ENCODE data around the gene NEXMIF.
"Not testable (repeated sequence)": the region's sequence is repeated elsewhere in the genome, so short reads cannot be mapped to it uniquely, and the experiment has no call there.

Gene NEXMIF

DNA sequence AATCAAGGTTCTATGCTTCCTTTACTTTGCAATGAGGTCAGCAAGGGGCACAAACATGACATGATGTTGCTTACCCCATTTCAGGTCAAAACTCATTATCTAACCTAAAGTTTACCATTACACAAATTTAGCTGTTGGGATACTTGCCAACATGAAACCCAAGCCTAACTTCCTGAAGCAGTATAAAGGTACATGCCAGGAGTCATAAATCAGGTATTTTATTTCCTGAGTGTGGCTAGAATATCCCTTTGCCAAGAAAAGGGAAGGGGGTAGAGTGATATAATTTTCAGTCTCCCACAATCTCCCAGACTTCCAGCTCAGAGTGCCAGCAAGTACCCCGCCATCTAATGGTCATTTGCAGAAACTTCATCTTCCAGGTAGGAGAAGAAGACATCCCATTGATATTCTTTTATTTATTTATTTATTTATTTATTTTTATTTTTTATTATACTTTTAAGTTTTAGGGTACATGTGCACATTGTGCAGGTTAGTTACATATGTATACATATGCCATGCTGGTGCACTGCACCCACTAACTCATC is 136.6 kb downstream of the NEXMIF start:
- Histone ChIP-seq H3K4me3 (ENCODE audit: low read length) (no peak overlapping the region), H3K27ac (ENCODE audit: low read depth, low read length) (no peak overlapping the region), H3K9me3 (ENCODE audit: insufficient read depth, low read depth, low read length) (no peaks in the 10 kb centered on the region), H3K36me3 (ENCODE audit: insufficient read depth, low read length) (no peaks in the 10 kb centered on the region), H3K9ac (ENCODE audit: low read depth, low read length) (no peak overlapping the region), H3K4me1 (ENCODE audit: insufficient read depth, low read length) (no peaks in the 10 kb centered on the region), H3K27me3 (ENCODE audit: insufficient read depth, low read length) (no peaks in the 10 kb centered on the region)
- WGBS = no CpG with 5 or more reads among the region's 1 CpG

DNA sequence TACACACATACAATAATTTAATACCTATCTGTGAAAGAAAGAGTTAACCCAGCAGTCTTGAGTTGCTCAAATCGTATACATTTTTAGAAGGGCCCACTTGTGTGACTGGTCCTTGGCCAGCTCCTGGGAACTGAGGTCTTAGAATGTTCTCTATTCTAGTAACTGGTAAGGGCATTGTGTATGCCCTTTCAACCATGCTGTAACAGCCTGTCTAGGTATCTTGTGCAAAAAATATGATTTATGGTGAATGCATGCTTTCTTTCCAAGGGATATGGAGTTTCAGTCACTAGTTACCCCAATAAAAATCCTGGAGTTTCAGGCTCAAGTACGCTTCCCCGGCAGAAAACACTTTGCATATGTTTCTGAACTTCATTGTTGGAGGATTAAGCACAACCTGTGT is 140.6 kb downstream of the NEXMIF start:
- Histone ChIP-seq H3K4me3 (ENCODE audit: low read length) (no peak overlapping the region), H3K4me1 (ENCODE audit: insufficient read depth, low read length) (no peaks in the 10 kb centered on the region), H3K27ac (ENCODE audit: low read depth, low read length) (no peak overlapping the region), H3K9ac (ENCODE audit: low read depth, low read length) (no peak overlapping the region), H3K27me3 (ENCODE audit: insufficient read depth, low read length) (no peaks in the 10 kb centered on the region), H3K9me3 (ENCODE audit: insufficient read depth, low read depth, low read length) (no peaks in the 10 kb centered on the region), H3K36me3 (ENCODE audit: insufficient read depth, low read length) (no peaks in the 10 kb centered on the region)
- 93% methylated on average over 3 of the region's 3 CpGs for WGBS

GRCh38 chrX:74781507-74782034 is 143.7 kb downstream of the NEXMIF start:
- no peaks in the 10 kb centered on the region for H3K27me3 ChIP-seq (ENCODE audit: insufficient read depth, low read length)
- H3K9ac ChIP-seq (ENCODE audit: low read depth, low read length) = no peak overlapping the region
- H3K36me3 ChIP-seq (ENCODE audit: insufficient read depth, low read length) = no peaks in the 10 kb centered on the region
- H3K4me1 ChIP-seq (ENCODE audit: insufficient read depth, low read length) = no peaks in the 10 kb centered on the region
- H3K9me3 ChIP-seq (ENCODE audit: insufficient read depth, low read depth, low read length) = no peaks in the 10 kb centered on the region
- 88% methylated on average over 1 of the region's 1 CpG for WGBS
- no peak overlapping the region for H3K27ac ChIP-seq (ENCODE audit: low read depth, low read length)
- H3K4me3 ChIP-seq (ENCODE audit: low read length) = no peak overlapping the region

GRCh38 chrX:74779175-74779574 is 146.1 kb downstream of the NEXMIF start:
- WGBS = 92% methylated on average over 2 of the region's 3 CpGs

GRCh38 chrX:74774988-74775387 is 150.3 kb downstream of the NEXMIF start:
- Histone ChIP-seq H3K36me3 (ENCODE audit: insufficient read depth, low read length) (no peaks in the 10 kb centered on the region), H3K27ac (ENCODE audit: low read depth, low read length) (no peak overlapping the region), H3K9me3 (ENCODE audit: insufficient read depth, low read depth, low read length) (no peaks in the 10 kb centered on the region), H3K4me3 (ENCODE audit: low read length) (no peak overlapping the region), H3K4me1 (ENCODE audit: insufficient read depth, low read length) (no peaks in the 10 kb centered on the region), H3K9ac (ENCODE audit: low read depth, low read length) (no peak overlapping the region), H3K27me3 (ENCODE audit: insufficient read depth, low read length) (no peaks in the 10 kb centered on the region)
- WGBS = 92% methylated on average over 1 of the region's 1 CpG

More at GRCh38 chrX:74779175-74779574, 146.1 kb downstream of the NEXMIF start:
- H3K4me3 ChIP-seq (ENCODE audit: low read length) = no peak overlapping the region
- no peaks in the 10 kb centered on the region for H3K27me3 ChIP-seq (ENCODE audit: insufficient read depth, low read length)
- no peak overlapping the region for H3K9ac ChIP-seq (ENCODE audit: low read depth, low read length)
- no peak overlapping the region for H3K27ac ChIP-seq (ENCODE audit: low read depth, low read length)
- no peaks in the 10 kb centered on the region for H3K36me3 ChIP-seq (ENCODE audit: insufficient read depth, low read length)
- no peaks in the 10 kb centered on the region for H3K4me1 ChIP-seq (ENCODE audit: insufficient read depth, low read length)
- no peaks in the 10 kb centered on the region for H3K9me3 ChIP-seq (ENCODE audit: insufficient read depth, low read depth, low read length)

DNA sequence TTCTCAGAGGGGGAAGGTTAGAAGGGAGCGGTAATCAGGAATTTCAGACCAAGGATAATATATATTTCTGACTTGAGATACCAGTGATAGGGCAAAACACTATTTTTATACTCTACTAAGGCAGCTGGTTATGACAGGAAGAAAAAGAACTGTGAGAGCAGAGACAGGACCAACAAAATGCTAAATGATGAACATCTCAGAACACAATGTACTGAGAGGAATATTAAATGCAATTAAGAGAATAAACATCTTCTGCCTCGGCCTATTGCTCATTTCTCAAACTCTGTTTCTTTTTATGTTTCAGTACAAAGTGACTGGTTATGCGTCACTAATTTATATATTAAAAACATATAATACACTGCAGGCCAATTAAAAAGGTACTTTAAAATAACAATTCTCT is 188.8 kb downstream of the NEXMIF start:
- H3K4me3 ChIP-seq (ENCODE audit: low read length) = no peak overlapping the region
- H3K27me3 ChIP-seq (ENCODE audit: insufficient read depth, low read length) = no peaks in the 10 kb centered on the region
- no peaks in the 10 kb centered on the region for H3K9me3 ChIP-seq (ENCODE audit: insufficient read depth, low read depth, low read length)
- H3K4me1 ChIP-seq (ENCODE audit: insufficient read depth, low read length) = no peaks in the 10 kb centered on the region
- no peak overlapping the region for H3K27ac ChIP-seq (ENCODE audit: low read depth, low read length)
- no CpG with 5 or more reads among the region's 3 CpGs for WGBS
- no peaks in the 10 kb centered on the region for H3K36me3 ChIP-seq (ENCODE audit: insufficient read depth, low read length)
- no peak overlapping the region for H3K9ac ChIP-seq (ENCODE audit: low read depth, low read length)

GRCh38 chrX:74705269-74705668 is 220.0 kb downstream of the NEXMIF start:
- 90% methylated on average over 2 of the region's 2 CpGs for WGBS
- Histone ChIP-seq H3K4me1 (ENCODE audit: insufficient read depth, low read length) (no peaks in the 10 kb centered on the region), H3K9me3 (ENCODE audit: insufficient read depth, low read depth, low read length) (no peaks in the 10 kb centered on the region), H3K27ac (ENCODE audit: low read depth, low read length) (no peak overlapping the region), H3K27me3 (ENCODE audit: insufficient read depth, low read length) (no peaks in the 10 kb centered on the region), H3K36me3 (ENCODE audit: insufficient read depth, low read length) (no peaks in the 10 kb centered on the region), H3K4me3 (ENCODE audit: low read length) (no peak overlapping the region), H3K9ac (ENCODE audit: low read depth, low read length) (no peak overlapping the region)

DNA sequence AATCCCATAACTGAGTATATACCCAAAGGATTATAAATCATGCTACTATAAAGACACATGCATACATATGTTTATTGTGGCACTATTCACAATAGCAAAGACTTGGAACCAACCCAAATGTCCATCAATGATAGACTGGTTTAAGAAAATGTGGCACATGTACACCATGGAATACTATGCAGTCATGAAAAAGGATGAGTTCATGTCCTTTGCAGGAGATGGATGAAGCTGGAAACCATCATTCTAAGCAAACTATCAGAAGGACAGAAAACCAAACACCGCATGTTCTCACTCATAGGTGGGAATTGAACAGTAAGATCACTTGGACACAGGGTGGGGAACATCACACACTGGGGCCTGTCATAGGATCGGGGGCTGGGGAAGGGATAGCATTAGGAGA is 223.9 kb downstream of the NEXMIF start:
- 100% methylated on average over 2 of the region's 2 CpGs for WGBS
- not testable (repeated sequence) for H3K27me3 ChIP-seq (ENCODE audit: insufficient read depth, low read length); H3K4me1 ChIP-seq (ENCODE audit: insufficient read depth, low read length); H3K27ac ChIP-seq (ENCODE audit: low read depth, low read length); H3K9me3 ChIP-seq (ENCODE audit: insufficient read depth, low read depth, low read length); H3K9ac ChIP-seq (ENCODE audit: low read depth, low read length); H3K36me3 ChIP-seq (ENCODE audit: insufficient read depth, low read length); H3K4me3 ChIP-seq (ENCODE audit: low read length)

GRCh38 chrX:74684466-74684865 is 240.8 kb downstream of the NEXMIF start:
- Histone ChIP-seq H3K9me3 (ENCODE audit: insufficient read depth, low read depth, low read length) (no peaks in the 10 kb centered on the region), H3K4me3 (ENCODE audit: low read length) (no peak overlapping the region), H3K27me3 (ENCODE audit: insufficient read depth, low read length) (no peaks in the 10 kb centered on the region), H3K9ac (ENCODE audit: low read depth, low read length) (no peak overlapping the region), H3K36me3 (ENCODE audit: insufficient read depth, low read length) (no peaks in the 10 kb centered on the region), H3K27ac (ENCODE audit: low read depth, low read length) (no peak overlapping the region), H3K4me1 (ENCODE audit: insufficient read depth, low read length) (no peaks in the 10 kb centered on the region)
- 72% methylated on average over 1 of the region's 2 CpGs for WGBS

Data from HUES64 (cell line).